Measurements from ENCODE around the gene AGAP1. TPM values are rescaled to one million over a fixed set of nuclear protein-coding genes. Genes with fewer than 3 reads are reported as not detected.
A peak's percentile ranks its signal among the peaks of the same experiment; 100 is the strongest.

The AGAP1 gene
- total RNA-seq, 6 experiments from 2014 or later: 14.1 to 16.0 (median 15.1) TPM

DNA sequence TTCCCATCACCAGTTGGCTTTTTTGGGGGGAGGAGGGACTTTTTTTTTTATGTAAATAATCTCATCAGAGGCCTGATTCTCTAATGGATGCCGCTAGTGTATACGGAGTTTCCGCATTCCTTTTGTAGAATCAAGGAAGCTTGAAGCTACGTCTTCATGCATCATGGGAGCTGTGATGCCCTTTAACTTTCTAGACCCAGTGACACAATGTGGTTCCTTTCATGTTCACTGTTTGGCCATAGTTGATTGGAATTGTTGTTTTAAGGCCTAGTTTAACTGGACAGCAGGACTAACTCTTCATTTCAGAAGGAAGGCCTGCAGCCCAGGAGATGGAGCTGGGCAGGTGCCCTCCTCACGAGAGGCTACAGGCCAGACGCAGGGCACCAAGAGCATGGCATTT lies 287.9 kb downstream of the AGAP1 start:
- no peaks in the 10 kb centered on the region for H3K36me3 Mint-ChIP-seq (ENCODE audit: low read depth)
- H3K9me3 Mint-ChIP-seq: no peaks in the 10 kb centered on the region

DNA sequence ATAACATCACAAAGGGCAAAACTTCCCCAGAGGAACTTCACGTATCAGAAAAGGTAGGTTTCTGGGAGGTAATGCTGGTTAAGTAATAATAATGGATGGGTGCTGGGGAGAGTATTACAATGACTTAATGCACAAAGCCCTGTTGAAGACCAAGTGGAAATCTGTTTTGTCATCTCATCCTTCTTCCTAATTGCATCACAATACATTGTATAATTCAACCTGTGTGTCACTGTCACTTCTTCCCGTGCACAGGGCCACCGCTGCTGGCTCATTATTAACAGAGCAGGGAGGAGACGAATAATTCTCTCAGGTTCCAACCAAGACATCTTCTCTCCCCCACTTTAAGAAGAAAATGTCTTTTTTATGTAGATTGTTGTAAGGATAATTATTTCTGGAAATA lies 290.9 kb downstream of the AGAP1 start:
- Mint-ChIP-seq H3K4me1 (ENCODE audit: low read depth) (peaks cover 6% of the 10 kb centered on the region; the same call in 1 of the 2 replicates), H3K27me3 (ENCODE audit: insufficient read depth) (no peaks in the 10 kb centered on the region), H3K36me3 (ENCODE audit: low read depth) (peaks cover 6% of the 10 kb centered on the region; the same call in 1 of the 2 replicates), H3K27ac (no peak overlapping the region), H3K4me3 (no peak overlapping the region), H3K9me3 (no peaks in the 10 kb centered on the region)
- no peak for DNase-seq
- TF ChIP-seq, protein P1, sequence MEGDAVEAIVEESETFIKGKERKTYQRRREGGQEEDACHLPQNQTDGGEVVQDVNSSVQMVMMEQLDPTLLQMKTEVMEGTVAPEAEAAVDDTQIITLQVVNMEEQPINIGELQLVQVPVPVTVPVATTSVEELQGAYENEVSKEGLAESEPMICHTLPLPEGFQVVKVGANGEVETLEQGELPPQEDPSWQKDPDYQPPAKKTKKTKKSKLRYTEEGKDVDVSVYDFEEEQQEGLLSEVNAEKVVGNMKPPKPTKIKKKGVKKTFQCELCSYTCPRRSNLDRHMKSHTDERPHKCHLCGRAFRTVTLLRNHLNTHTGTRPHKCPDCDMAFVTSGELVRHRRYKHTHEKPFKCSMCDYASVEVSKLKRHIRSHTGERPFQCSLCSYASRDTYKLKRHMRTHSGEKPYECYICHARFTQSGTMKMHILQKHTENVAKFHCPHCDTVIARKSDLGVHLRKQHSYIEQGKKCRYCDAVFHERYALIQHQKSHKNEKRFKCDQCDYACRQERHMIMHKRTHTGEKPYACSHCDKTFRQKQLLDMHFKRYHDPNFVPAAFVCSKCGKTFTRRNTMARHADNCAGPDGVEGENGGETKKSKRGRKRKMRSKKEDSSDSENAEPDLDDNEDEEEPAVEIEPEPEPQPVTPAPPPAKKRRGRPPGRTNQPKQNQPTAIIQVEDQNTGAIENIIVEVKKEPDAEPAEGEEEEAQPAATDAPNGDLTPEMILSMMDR (IDR thresholded peaks at IDR 0.05): no peak

More for the DNA sequence above, 287.9 kb downstream of the AGAP1 start:
- Mint-ChIP-seq H3K4me1 (ENCODE audit: low read depth) (no peaks in the 10 kb centered on the region), H3K27me3 (ENCODE audit: insufficient read depth) (no peaks in the 10 kb centered on the region; the same call in 1 of the 2 replicates), H3K4me3 (no peak overlapping the region), H3K27ac (no peak overlapping the region)
- TF ChIP-seq, protein P1 (IDR thresholded peaks at IDR 0.05): no peak
- no peak for DNase-seq

DNA sequence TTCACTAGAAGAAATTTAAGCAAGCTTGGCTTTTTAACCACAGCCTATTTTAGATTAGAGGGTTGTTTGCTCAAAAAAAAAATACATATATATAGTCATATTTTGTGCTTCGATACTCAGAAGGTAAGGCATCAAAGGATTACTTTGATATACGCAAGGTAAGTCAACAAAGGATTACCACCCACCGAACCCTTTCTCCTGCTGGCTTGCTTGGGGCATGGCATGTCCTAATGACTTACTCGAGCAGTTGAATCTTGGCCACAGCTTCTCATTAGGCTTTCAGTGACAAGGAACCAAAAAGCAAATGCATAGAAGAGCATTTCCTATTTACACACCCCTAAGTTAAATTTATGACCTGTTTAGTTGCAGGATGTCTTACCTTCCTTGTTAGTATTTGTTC lies 295.7 kb downstream of the AGAP1 start:
- Mint-ChIP-seq H3K36me3 (ENCODE audit: low read depth) (peaks cover 6% of the 10 kb centered on the region; the same call in 1 of the 2 replicates), H3K9me3 (no peaks in the 10 kb centered on the region), H3K27me3 (ENCODE audit: insufficient read depth) (no peaks in the 10 kb centered on the region), H3K27ac (no peak overlapping the region), H3K4me1 (ENCODE audit: low read depth) (peaks cover 18% of the 10 kb centered on the region), H3K4me3 (no peak overlapping the region)
- TF ChIP-seq, protein P1 (IDR thresholded peaks at IDR 0.05): no peak
- DNase-seq: no peak

DNA sequence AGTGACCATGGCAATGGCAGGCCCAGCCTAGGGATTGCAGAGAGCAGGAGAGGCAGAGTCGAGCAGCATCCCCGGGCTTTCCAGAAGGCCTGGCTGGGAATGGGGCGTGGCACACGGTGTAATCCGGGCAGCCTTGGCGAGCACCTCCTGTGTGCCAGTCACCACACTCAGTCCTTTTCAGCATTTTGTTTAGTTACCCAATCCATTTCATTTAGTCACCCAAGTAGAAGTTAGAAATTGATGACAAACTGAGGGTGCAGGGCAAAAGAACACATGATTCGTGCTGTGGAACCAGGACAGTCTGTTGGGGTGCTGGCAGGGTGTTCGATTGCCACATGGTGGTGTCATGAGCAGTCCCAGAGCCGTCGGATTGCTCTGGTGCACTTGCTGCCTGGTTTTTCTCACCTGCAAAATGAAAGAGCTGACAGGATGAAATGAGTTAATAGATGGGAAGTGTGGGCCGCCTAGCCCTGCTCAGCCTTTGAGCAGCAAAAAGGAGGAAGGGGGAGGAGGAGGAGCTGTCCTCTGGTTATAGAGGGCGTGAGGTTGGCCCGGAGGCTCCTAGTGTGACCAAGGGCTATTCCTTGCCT lies 299.4 kb downstream of the AGAP1 start:
- H3K9me3 Mint-ChIP-seq: no peaks in the 10 kb centered on the region
- H3K27me3 Mint-ChIP-seq (ENCODE audit: insufficient read depth): no peaks in the 10 kb centered on the region
- H3K4me3 Mint-ChIP-seq: no peak overlapping the region
- H3K4me1 Mint-ChIP-seq (ENCODE audit: low read depth): peaks cover 12% of the 10 kb centered on the region
- no peaks in the 10 kb centered on the region; the same call in 1 of the 2 replicates for H3K36me3 Mint-ChIP-seq (ENCODE audit: low read depth)
- no peak overlapping the region for H3K27ac Mint-ChIP-seq
- TF ChIP-seq, protein P1 (IDR thresholded peaks at IDR 0.05): peak; percentile 48; the same call in 1 of the 2 replicates
- DNase-seq: peak; percentile 32

DNA sequence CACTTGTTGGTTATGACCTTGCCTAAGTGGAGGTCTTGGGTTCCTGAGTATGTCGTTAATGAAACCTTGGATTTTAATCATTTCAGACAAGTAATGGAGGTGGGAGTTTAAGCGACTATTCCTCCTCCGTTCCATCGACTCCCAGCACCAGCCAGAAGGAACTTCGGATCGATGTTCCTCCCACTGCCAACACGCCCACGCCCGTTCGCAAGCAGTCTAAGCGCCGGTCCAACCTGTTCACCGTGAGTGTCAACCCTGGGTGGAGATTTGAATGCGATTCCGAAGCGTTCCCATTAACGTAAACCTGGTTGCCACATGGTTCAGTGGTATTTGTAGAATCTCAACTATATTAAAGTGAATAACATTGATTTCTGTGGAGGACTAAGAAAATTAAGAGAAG lies 305.4 kb downstream of the AGAP1 start:
- DNase-seq: no peak
- no peaks in the 10 kb centered on the region for H3K27me3 Mint-ChIP-seq (ENCODE audit: insufficient read depth)
- TF ChIP-seq, protein P1 (IDR thresholded peaks at IDR 0.05): no peak
- peaks cover 18% of the 10 kb centered on the region; the same call in 1 of the 2 replicates for H3K36me3 Mint-ChIP-seq (ENCODE audit: low read depth)
- no peak overlapping the region for H3K27ac Mint-ChIP-seq
- H3K9me3 Mint-ChIP-seq: no peaks in the 10 kb centered on the region
- no peak overlapping the region for H3K4me3 Mint-ChIP-seq
- H3K4me1 Mint-ChIP-seq (ENCODE audit: low read depth): no peaks in the 10 kb centered on the region

Data from HFFc6 (cell line).